K562 (cell line): ENCODE results near the gene MRPL30. TPM values are rescaled to one million over a fixed set of nuclear protein-coding genes. Genes with fewer than 3 reads are reported as not detected.

Source experiments
- BMI1 ChIP-seq: fragments of 150-350 bp; IDR thresholded peaks from 2 replicates; pipeline ENCODE4 v1.6.1; 2014; ENCODE audit warnings: low read length
- CBFB ChIP-seq: sonication (generic); formaldehyde crosslinking; IDR thresholded peaks from 2 replicates; pipeline ENCODE4 v1.4.0; 2020; ENCODE audit warnings: mild to moderate bottlenecking, missing genetic modification reagents
- EHMT2 ChIP-seq: fragments of 450-650 bp; IDR thresholded peaks from 2 replicates; pipeline ENCODE4 v1.6.1; 2018; ENCODE audit warnings: antibody characterized with exemption
- HDAC2 ChIP-seq: fragments of 450-650 bp; IDR thresholded peaks from 2 replicates; pipeline ENCODE4 v1.6.1; 2016; ENCODE audit warnings: mild to moderate bottlenecking
- JUN ChIP-seq, 2 experiments: sonication (generic) in 1 of 2; formaldehyde crosslinking in 1 of 2; IDR thresholded peaks; 2 replicates each; pipeline versions ENCODE4 v1.6.1 to v1.8.0; 2012 to 2022; ENCODE audit warnings: borderline replicate concordance in 2 of 2, mild to moderate bottlenecking in 2 of 2, improper control_type of control experiment in 1 of 2, low read depth in 1 of 2, low read length in 1 of 2, missing genetic modification reagents in 1 of 2
- NBN ChIP-seq: fragments of 450-650 bp; IDR thresholded peaks from 2 replicates; pipeline ENCODE4 v1.6.1; 2016; ENCODE audit warnings: low read depth, mild to moderate bottlenecking
- NEUROD1 ChIP-seq: fragments of 150-350 bp; IDR thresholded peaks from 2 replicates; pipeline ENCODE4 v1.6.1; 2014; ENCODE audit warnings: borderline replicate concordance, low read length, low read depth; ENCODE audit not compliant: partially characterized antibody
- OTX1 ChIP-seq: fragments of 450-650 bp; formaldehyde crosslinking; IDR thresholded peaks from 2 replicates; pipeline ENCODE4 v1.4.0; 2022; ENCODE audit warnings: mild to moderate bottlenecking
- POLR2B ChIP-seq: fragments of 450-650 bp; IDR thresholded peaks from 2 replicates; pipeline ENCODE4 v1.6.1; 2018; ENCODE audit warnings: low read depth; ENCODE audit not compliant: partially characterized antibody
- RB1 ChIP-seq: fragments of 450-650 bp; IDR thresholded peaks from 2 replicates; pipeline ENCODE4 v1.6.1; 2017; ENCODE audit warnings: low read depth, mild to moderate bottlenecking
- RBBP5 ChIP-seq: fragments of 200-600 bp; sonication (generic); IDR thresholded peaks from 2 replicates; pipeline ENCODE4 v1.6.1; 2012; ENCODE audit warnings: borderline replicate concordance, mild to moderate bottlenecking, low read length, control low read depth, inconsistent platforms; ENCODE audit not compliant: insufficient read depth, poor library complexity, severe bottlenecking
- SP2 ChIP-seq: IDR thresholded peaks from 2 replicates; pipeline ENCODE4 v1.6.1; 2011; ENCODE audit warnings: mild to moderate bottlenecking, low read depth, low read length, moderate library complexity; ENCODE audit not compliant: poor library complexity, severe bottlenecking; ENCODE audit errors: extremely low read depth
- SREBF1 ChIP-seq: fragments of 150-350 bp; IDR thresholded peaks from 2 replicates; pipeline ENCODE4 v1.6.1; 2014; ENCODE audit warnings: antibody characterized with exemption, low read depth, low read length, borderline replicate concordance
- U2AF2 ChIP-seq: fragments of 200-400 bp; formaldehyde crosslinking; optimal IDR thresholded peaks from 2 replicates; pipeline ENCODE3; 2017; ENCODE audit warnings: low read depth, mild to moderate bottlenecking, low read length
- ZFPM2 ChIP-seq: fragments of 250-450 bp; sonication (Bioruptor Pico); IDR thresholded peaks from 2 replicates; pipeline ENCODE4 v1.5.1; 2022; ENCODE audit warnings: mild to moderate bottlenecking
- ZNF79 ChIP-seq: fragments of 250-450 bp; sonication (Bioruptor Pico); IDR thresholded peaks from 2 replicates; pipeline ENCODE4 v1.4.0; 2020; ENCODE audit warnings: low read depth, mild to moderate bottlenecking, moderate library complexity
- polyA plus RNA-seq, 8 experiments: library from polyadenylated mRNA; depleted of rRNA in 4 of 8; stranded (reverse) in 5 of 8; unstranded in 3 of 8; fragments of >200 nt; fragmentation: Nextera tagmentation in 2 of 8; fragmentation: Illumina TruSeq in 1 of 8; extraction: Ambion mirVana in 2 of 8; extraction: Trizol in 1 of 8; gene quantifications; 2 replicates each; pipeline versions ENCODE4 v1.2.1 to v1.2.3, GENCODE V29; 2011 to 2014; ENCODE audit warnings: inconsistent platforms in 1 of 8, missing spikeins in 1 of 8
- total RNA-seq, 7 experiments: library from RNA; depleted of rRNA in 6 of 7; stranded (reverse); fragments of >200 nt in 6 of 7; fragmentation: Illumina TruSeq in 2 of 7; extraction: Trizol in 2 of 7; gene quantifications; 2 replicates each; pipeline versions ENCODE4 v1.2.1 to v1.2.3, GENCODE V29; 2011 to 2021; ENCODE audit warnings: low replicate concordance in 1 of 7
- TF ChIP-seq, protein P1 (sequence below): sonication (generic); formaldehyde crosslinking; IDR thresholded peaks from 2 replicates; pipeline ENCODE4 v1.8.1; 2022; ENCODE audit warnings: missing genetic modification reagents
- TF ChIP-seq, protein P2 (sequence below): fragments of 150-350 bp; IDR thresholded peaks from 2 replicates; pipeline ENCODE4 v1.6.1; 2014; ENCODE audit warnings: low read depth, mild to moderate bottlenecking, low read length, borderline replicate concordance
- TF ChIP-seq, protein P3 (sequence below): sonication (generic); formaldehyde crosslinking; IDR thresholded peaks from 2 replicates; pipeline ENCODE4 v1.8.1; 2023; ENCODE audit warnings: mild to moderate bottlenecking, missing genetic modification reagents
- TF ChIP-seq, protein P4 (sequence below): fragments of 450-650 bp; IDR thresholded peaks from 2 replicates; pipeline ENCODE4 v1.6.1; 2016; ENCODE audit warnings: low read depth, mild to moderate bottlenecking, moderate library complexity

The MRPL30 gene
- total and polyA plus RNA-seq, 9 of the 15 experiments (the other 6 are each of a cell fraction or from before 2014, with no cell fraction given) = 63.3 to 130 (median 87.0) TPM

DNA sequence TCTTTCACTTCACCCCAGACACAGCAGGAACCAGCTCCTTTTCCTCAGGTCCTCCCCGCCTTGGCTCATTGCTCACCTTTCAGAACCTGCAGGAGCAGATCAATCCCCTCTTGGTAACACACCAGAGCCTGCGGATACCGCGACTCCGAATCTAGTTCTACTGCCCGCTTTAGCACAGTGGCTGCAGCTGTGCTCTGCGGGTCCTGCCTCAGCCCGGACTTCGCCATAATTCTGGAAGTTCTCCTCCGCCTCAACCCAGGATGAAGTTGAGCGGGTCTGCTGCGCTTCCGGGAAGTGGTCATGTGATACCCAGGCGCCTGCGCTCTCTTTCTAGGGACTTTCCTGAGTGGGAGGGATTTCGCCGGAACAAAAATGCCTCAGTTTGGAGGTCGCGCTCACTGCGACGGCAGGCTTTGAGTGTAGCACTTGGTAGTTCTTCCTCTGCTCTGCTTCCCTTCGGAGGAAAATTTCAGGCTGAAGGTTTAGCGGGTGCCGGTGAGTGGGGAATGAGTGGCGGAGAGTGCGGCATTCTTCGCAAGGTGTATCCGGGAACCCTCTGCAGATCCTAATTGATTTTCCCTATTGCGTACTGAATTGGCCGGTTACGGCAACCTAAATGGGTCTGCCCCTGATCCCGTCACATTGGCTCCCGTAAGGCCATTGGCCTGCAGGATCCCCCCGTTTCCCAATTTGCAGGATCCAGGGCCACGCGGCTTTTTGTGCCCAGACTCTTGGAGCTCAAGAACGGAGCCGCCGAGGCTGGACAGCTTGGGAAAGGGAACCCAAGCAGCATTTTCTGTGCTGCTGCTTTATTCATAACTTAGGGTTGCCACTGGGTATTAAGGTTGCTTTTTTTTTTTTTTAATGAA, at the start of gene MRPL30, which contains the start of gene MITD1 (continued):
- peak; percentile 91 for TF ChIP-seq HDAC2
- TF ChIP-seq U2AF2 = no peak
- no peak for TF ChIP-seq BMI1
- TF ChIP-seq, protein P1, sequence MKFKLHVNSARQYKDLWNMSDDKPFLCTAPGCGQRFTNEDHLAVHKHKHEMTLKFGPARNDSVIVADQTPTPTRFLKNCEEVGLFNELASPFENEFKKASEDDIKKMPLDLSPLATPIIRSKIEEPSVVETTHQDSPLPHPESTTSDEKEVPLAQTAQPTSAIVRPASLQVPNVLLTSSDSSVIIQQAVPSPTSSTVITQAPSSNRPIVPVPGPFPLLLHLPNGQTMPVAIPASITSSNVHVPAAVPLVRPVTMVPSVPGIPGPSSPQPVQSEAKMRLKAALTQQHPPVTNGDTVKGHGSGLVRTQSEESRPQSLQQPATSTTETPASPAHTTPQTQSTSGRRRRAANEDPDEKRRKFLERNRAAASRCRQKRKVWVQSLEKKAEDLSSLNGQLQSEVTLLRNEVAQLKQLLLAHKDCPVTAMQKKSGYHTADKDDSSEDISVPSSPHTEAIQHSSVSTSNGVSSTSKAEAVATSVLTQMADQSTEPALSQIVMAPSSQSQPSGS (CRISPR knock-in tag) = no peak
- no peak for TF ChIP-seq EHMT2
- TF ChIP-seq NEUROD1 = peak; percentile 74
- no peak for TF ChIP-seq CBFB (CRISPR knock-in tag)
- no peak for TF ChIP-seq ZNF79 (CRISPR knock-in tag)
- peak; percentile 80 for TF ChIP-seq POLR2B
- TF ChIP-seq, protein P2, sequence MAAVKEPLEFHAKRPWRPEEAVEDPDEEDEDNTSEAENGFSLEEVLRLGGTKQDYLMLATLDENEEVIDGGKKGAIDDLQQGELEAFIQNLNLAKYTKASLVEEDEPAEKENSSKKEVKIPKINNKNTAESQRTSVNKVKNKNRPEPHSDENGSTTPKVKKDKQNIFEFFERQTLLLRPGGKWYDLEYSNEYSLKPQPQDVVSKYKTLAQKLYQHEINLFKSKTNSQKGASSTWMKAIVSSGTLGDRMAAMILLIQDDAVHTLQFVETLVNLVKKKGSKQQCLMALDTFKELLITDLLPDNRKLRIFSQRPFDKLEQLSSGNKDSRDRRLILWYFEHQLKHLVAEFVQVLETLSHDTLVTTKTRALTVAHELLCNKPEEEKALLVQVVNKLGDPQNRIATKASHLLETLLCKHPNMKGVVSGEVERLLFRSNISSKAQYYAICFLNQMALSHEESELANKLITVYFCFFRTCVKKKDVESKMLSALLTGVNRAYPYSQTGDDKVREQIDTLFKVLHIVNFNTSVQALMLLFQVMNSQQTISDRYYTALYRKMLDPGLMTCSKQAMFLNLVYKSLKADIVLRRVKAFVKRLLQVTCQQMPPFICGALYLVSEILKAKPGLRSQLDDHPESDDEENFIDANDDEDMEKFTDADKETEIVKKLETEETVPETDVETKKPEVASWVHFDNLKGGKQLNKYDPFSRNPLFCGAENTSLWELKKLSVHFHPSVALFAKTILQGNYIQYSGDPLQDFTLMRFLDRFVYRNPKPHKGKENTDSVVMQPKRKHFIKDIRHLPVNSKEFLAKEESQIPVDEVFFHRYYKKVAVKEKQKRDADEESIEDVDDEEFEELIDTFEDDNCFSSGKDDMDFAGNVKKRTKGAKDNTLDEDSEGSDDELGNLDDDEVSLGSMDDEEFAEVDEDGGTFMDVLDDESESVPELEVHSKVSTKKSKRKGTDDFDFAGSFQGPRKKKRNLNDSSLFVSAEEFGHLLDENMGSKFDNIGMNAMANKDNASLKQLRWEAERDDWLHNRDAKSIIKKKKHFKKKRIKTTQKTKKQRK = no peak
- no peak for TF ChIP-seq SP2
- no peak for TF ChIP-seq SREBF1
- TF ChIP-seq, protein P3, sequence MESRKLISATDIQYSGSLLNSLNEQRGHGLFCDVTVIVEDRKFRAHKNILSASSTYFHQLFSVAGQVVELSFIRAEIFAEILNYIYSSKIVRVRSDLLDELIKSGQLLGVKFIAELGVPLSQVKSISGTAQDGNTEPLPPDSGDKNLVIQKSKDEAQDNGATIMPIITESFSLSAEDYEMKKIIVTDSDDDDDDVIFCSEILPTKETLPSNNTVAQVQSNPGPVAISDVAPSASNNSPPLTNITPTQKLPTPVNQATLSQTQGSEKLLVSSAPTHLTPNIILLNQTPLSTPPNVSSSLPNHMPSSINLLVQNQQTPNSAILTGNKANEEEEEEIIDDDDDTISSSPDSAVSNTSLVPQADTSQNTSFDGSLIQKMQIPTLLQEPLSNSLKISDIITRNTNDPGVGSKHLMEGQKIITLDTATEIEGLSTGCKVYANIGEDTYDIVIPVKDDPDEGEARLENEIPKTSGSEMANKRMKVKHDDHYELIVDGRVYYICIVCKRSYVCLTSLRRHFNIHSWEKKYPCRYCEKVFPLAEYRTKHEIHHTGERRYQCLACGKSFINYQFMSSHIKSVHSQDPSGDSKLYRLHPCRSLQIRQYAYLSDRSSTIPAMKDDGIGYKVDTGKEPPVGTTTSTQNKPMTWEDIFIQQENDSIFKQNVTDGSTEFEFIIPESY (CRISPR knock-in tag) = peak; percentile 63; the same call in 1 of the 2 replicates
- TF ChIP-seq, protein P4, sequence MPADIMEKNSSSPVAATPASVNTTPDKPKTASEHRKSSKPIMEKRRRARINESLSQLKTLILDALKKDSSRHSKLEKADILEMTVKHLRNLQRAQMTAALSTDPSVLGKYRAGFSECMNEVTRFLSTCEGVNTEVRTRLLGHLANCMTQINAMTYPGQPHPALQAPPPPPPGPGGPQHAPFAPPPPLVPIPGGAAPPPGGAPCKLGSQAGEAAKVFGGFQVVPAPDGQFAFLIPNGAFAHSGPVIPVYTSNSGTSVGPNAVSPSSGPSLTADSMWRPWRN = no peak
- TF ChIP-seq OTX1 = no peak
- TF ChIP-seq ZFPM2 (CRISPR knock-in tag) = no peak
- TF ChIP-seq RB1 = peak; percentile 92
- TF ChIP-seq JUN (IDR thresholded peaks at IDR 0.05; ENCODE audit: borderline replicate concordance, low read depth, low read length) = 0 out of 2 replicates have a peak, but pooled peaks have one; percentile 5
- TF ChIP-seq JUN (CRISPR knock-in tag; IDR thresholded peaks at IDR 0.05; ENCODE audit: borderline replicate concordance) = no peak
- TF ChIP-seq NBN = peak; percentile 61
- TF ChIP-seq RBBP5 = peak; percentile 94
